Measurements from ENCODE around the gene MED31.

MED31 gene

DNA sequence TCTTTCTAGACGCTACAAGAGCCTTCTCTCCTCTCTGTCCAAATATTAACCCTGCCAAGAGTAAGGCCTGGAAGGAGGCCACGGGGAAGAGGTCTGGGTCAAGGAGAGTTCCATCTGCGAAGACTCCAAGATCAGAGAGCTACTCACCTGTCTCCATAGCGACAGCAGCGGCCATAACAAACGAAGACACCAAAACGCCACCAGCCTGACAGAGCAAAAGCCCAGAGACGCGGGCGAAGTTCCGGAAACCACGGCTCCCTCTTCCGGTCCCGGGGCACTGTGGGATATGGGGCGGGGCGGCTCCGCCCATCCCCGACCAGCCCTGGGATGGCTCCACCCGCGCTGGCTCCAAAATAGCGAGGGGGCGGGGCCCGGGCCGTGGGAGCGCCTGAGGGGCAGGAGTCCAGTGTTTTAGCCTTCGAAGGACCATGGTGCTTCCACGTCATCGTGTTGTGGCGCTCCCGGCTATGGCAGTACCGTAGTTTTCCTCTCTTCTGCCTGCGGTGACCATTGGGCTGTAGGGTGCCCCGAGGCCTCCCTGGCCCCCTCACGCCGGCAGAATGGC, at the start of gene MED31, which contains the start of gene C17orf100:
Gene MED31, minus strand, starts transcription at position 252 of the 565 bp plus-strand sequence. Its CDS starts 77 bp downstream, at position 175.
Gene C17orf100, plus strand, starts transcription at position 409 of the 565 bp plus-strand sequence. Its CDS starts 152 bp downstream, at position 561.
- peak within 1 kb of the TSS; percentile 87 for H3K4me3 ChIP-seq (ENCODE audit: low read depth, low read length)
- TF ChIP-seq, protein P1, sequence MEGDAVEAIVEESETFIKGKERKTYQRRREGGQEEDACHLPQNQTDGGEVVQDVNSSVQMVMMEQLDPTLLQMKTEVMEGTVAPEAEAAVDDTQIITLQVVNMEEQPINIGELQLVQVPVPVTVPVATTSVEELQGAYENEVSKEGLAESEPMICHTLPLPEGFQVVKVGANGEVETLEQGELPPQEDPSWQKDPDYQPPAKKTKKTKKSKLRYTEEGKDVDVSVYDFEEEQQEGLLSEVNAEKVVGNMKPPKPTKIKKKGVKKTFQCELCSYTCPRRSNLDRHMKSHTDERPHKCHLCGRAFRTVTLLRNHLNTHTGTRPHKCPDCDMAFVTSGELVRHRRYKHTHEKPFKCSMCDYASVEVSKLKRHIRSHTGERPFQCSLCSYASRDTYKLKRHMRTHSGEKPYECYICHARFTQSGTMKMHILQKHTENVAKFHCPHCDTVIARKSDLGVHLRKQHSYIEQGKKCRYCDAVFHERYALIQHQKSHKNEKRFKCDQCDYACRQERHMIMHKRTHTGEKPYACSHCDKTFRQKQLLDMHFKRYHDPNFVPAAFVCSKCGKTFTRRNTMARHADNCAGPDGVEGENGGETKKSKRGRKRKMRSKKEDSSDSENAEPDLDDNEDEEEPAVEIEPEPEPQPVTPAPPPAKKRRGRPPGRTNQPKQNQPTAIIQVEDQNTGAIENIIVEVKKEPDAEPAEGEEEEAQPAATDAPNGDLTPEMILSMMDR (IDR thresholded peaks at IDR 0.05; ENCODE audit: low read depth, low read length, missing control alignments): no peak
- DNase-seq (ENCODE audit: low read depth): peak; percentile 81

DNA sequence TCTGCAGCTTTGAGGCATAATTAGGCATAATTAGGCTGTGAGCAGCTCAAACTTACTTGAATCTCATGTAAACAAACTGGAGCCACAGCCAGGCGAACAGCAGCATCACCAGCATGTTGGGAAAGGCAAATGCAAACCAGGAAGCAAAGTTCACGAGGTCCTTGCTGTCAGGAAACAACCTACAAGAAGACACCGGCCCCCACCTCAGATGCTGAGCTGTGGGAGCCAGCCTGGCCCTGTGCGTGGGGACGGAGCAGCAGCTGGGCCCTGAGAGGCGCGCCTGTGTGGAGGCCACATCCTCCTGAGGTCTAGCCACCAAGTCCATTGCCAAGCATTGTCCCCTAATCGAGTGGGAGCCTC, 49.5 kb upstream of the MED31 start:
- TF ChIP-seq, protein P1 (IDR thresholded peaks at IDR 0.05; ENCODE audit: low read depth, low read length, missing control alignments): no peak
- DNase-seq (ENCODE audit: low read depth): no peak
- H3K4me3 ChIP-seq (ENCODE audit: low read depth, low read length): no peak overlapping the region

DNA sequence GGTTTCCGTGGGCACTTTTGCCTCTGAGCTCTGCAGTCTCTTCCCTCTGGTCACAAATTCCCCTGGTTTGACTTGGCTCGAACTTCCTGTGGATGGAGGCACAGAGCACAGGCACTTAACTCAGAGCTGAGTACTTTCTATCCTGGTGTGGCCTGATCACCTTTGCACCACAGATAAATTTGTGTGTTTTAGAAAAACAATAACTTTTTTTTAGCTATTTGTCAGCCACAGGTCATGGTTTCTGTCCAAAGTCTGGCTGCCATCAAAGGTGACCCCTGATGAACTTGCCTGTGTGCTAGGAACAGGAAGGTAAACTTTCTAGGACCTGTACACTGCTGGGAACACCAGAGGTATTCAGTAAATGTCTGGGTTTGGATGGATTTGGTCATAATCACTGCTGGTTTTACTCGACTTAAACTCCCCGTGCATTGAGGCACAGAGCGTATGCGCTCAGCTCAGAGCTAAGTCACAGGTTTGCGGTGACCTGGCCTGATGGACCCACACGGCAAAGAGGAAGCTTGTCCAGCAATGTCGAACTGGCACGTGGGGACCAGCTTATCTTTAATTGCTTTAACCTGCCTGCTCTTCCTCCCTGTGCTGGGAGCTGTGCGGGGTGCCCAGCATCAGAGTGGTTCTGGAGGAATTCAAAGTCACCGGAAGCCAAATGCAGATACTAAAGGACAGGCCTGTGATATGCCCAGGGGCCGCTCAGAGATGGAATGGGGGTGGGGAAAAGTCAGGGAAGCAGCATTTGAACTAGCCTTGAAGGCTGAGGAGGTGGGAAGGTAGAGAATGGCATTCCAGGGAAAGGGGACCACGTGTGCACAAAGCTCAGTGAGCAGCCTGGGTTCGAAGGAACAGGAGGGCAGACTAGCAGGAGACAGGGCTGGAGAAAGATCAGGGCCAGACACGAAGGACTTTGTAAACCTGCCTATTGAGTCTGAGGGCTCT, 48.9 kb upstream of the MED31 start:
- H3K4me3 ChIP-seq (ENCODE audit: low read depth, low read length): no peak overlapping the region
- no peak for DNase-seq (ENCODE audit: low read depth)
- TF ChIP-seq, protein P1 (IDR thresholded peaks at IDR 0.05; ENCODE audit: low read depth, low read length, missing control alignments): no peak

DNA sequence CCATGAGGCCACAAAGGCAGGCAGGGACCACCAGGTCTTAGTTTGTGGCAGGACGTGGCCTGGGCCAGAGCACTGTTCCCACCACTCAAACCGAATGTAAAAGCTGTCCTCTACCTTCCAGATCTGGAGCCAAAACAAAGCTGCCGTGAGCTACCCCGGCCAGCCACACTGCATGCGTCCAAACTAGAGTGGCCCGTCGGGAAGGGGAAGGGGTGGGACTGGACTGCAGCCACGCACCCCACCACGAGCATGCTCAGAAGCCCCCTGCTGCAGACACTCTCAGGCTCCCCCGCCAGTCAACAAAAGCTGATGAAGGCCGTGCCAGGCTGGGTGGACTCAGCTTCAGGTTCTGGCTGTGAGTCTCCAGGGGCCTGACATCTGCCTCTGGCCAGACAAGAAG, 46.6 kb upstream of the MED31 start:
- TF ChIP-seq, protein P1 (IDR thresholded peaks at IDR 0.05; ENCODE audit: low read depth, low read length, missing control alignments): no peak
- H3K4me3 ChIP-seq (ENCODE audit: low read depth, low read length): no peak overlapping the region
- DNase-seq (ENCODE audit: low read depth): no peak

DNA sequence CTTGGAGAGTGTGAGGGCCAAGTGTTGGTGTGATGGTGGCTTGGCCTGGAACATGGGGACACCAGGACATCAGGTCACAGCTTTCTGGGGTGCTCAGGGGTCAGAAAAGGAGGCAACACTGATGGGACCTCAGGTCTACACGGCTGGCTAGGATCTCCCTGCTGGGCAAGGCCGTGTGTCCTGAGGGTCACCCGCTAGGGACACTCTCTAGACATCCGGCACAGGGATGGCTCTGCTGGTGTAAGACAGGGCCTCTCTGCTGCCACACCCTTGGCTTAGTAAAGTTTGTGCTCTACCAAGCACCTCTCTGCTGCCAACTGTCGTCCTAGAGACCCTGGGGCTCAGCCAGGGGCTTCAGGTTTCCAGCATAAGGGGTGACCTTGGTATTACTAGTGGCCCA, 45.5 kb upstream of the MED31 start:
- TF ChIP-seq, protein P1 (IDR thresholded peaks at IDR 0.05; ENCODE audit: low read depth, low read length, missing control alignments): no peak
- H3K4me3 ChIP-seq (ENCODE audit: low read depth, low read length): no peak overlapping the region
- no peak for DNase-seq (ENCODE audit: low read depth)

DNA sequence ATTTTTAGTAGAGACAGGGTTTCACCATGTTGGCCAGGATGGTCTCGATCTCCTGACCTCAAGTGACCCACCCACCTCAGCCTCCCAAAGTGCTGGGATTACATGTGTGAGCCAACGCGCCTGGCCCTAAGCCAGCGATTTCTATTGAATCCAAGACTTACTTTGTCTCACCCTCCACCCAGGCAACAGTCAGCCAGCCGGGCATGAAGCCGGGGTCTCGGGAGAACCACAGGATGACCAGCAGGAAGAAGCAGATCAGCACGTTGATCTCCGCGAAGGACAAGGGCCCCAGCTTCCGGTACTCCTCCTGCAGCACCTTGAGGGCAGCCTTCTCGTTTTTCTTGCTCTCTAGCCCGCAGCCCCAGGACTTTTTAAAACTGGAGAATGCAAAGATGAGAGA, 44.2 kb upstream of the MED31 start:
- H3K4me3 ChIP-seq (ENCODE audit: low read depth, low read length): no peak overlapping the region
- DNase-seq (ENCODE audit: low read depth): no peak
- TF ChIP-seq, protein P1 (IDR thresholded peaks at IDR 0.05; ENCODE audit: low read depth, low read length, missing control alignments): no peak
